H1 (cell line): ENCODE data around the gene VPS13A.

ENCODE experiments used
- ASH2L ChIP-seq: fragments of 200-600, 300-600 bp; sonication (generic); IDR thresholded peaks from one replicate; pipeline ENCODE4 v1.7.1; 2017; ENCODE audit warnings: low read length
- EZH2 ChIP-seq: fragments of 200-600 bp; sonication (generic); IDR thresholded peaks from 2 replicates; pipeline ENCODE4 v1.7.1; 2012; ENCODE audit warnings: low read depth, mild to moderate bottlenecking, moderate library complexity, low read length, inconsistent platforms; ENCODE audit not compliant: severe bottlenecking
- GABPA ChIP-seq: IDR thresholded peaks from 2 replicates; pipeline ENCODE4 v1.6.1; 2011; ENCODE audit warnings: mild to moderate bottlenecking, low read length, moderate library complexity, borderline replicate concordance; ENCODE audit not compliant: insufficient read depth
- POLR2A ChIP-seq, 2 experiments: IDR thresholded peaks; 1 replicate in 1 of 2; 2 replicates in 1 of 2; pipeline ENCODE4 v1.6.1; 2011; ENCODE audit warnings: low read depth in 2 of 2, low read length in 2 of 2, mild to moderate bottlenecking in 2 of 2; ENCODE audit errors: control extremely low read depth in 1 of 2
- SRF ChIP-seq: IDR thresholded peaks from 2 replicates; pipeline ENCODE4 v1.6.1; 2011; ENCODE audit warnings: mild to moderate bottlenecking, low read depth, low read length, moderate library complexity
- TAF1 ChIP-seq: IDR thresholded peaks from 2 replicates; pipeline ENCODE4 v1.6.1; 2011; ENCODE audit warnings: mild to moderate bottlenecking, low read depth, low read length
- TF ChIP-seq, protein P1 (sequence below), 3 experiments: IDR thresholded peaks; 1 replicate in 2 of 3; 2 replicates in 1 of 3; pipeline versions ENCODE4 v1.5.1 to v1.6.1; 2011; ENCODE audit warnings: low read length in 3 of 3, mild to moderate bottlenecking in 3 of 3, inconsistent platforms in 2 of 3, low read depth in 1 of 3, moderate library complexity in 1 of 3; ENCODE audit not compliant: insufficient read depth in 1 of 3; ENCODE audit errors: control extremely low read depth in 1 of 3

DNA sequence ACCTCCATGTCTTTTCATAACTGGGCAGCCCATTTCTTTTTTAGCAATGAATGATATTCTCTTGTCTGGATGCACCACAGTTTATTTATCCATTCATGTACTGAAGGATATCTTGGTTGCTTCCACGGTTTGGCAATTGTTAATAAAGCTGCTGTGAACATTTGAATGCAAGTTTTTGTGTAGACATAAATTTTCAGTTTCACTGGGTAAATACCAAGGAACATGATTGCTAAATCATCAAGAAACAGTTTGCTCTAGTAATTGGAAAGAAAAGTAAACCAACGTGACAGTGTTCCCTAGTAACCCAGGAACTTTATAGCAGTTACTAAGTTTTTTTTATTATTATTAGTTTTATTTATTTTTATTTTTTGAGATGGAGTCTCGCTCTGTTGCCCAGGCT is 100.4 kb downstream of the VPS13A start:
- no peak for TF ChIP-seq TAF1
- TF ChIP-seq, protein P1, sequence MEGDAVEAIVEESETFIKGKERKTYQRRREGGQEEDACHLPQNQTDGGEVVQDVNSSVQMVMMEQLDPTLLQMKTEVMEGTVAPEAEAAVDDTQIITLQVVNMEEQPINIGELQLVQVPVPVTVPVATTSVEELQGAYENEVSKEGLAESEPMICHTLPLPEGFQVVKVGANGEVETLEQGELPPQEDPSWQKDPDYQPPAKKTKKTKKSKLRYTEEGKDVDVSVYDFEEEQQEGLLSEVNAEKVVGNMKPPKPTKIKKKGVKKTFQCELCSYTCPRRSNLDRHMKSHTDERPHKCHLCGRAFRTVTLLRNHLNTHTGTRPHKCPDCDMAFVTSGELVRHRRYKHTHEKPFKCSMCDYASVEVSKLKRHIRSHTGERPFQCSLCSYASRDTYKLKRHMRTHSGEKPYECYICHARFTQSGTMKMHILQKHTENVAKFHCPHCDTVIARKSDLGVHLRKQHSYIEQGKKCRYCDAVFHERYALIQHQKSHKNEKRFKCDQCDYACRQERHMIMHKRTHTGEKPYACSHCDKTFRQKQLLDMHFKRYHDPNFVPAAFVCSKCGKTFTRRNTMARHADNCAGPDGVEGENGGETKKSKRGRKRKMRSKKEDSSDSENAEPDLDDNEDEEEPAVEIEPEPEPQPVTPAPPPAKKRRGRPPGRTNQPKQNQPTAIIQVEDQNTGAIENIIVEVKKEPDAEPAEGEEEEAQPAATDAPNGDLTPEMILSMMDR (IDR thresholded peaks at IDR 0.05; ENCODE audit: control extremely low read depth in 1 of 3, insufficient read depth in 1 of 3, low read depth in 1 of 3, low read length in 3 of 3) = no peak
- no peak for TF ChIP-seq EZH2
- TF ChIP-seq POLR2A (IDR thresholded peaks at IDR 0.05; ENCODE audit: control extremely low read depth in 1 of 2, low read depth in 2 of 2, low read length in 2 of 2) = no peak
- no peak for TF ChIP-seq ASH2L
- TF ChIP-seq SRF = no peak
- no peak for TF ChIP-seq GABPA
